Activated B cell treated with CpG ODN at 0.5 μM for 24 hours (primary cell): ENCODE data around the gene EPHA4. TPM values are rescaled to one million over a fixed set of nuclear protein-coding genes. Genes with fewer than 3 reads are reported as not detected.

Experiments
- ATAC-seq: fragments of 200-7000 bp; cut with Tn5 transposase; one replicate; pipeline ENCODE4 v1.10.0; 2021; ENCODE audit warnings: low read depth, mild to moderate bottlenecking, moderate library complexity
- CTCF ChIA-PET: fragments of 350-600 bp; sonication (Branson Sonifier 250); formaldehyde crosslinking; loops from one replicate; lab custom pipeline; 2021; ENCODE audit warnings: antibody characterized with exemption; lab: Charles Lee
- POLR2A ChIA-PET: fragments of 350-600 bp; sonication (Branson Sonifier 250); formaldehyde crosslinking; loops from one replicate; lab custom pipeline; 2021; ENCODE audit warnings: antibody characterized with exemption; lab: Charles Lee
- DNase-seq: peaks from one replicate; pipeline ENCODE4 v3.0.0; 2022
- H3K27ac Mint-ChIP-seq: one replicate; pipeline ENCODE4 v1.8.0; 2020; ENCODE audit warnings: mixed read lengths
- H3K27me3 Mint-ChIP-seq: one replicate; pipeline ENCODE4 v1.8.0; 2021; ENCODE audit warnings: mixed read lengths
- H3K36me3 Mint-ChIP-seq: one replicate; pipeline ENCODE4 v1.8.0; 2021; ENCODE audit warnings: low read depth, mixed read lengths
- H3K4me1 Mint-ChIP-seq: one replicate; pipeline ENCODE4 v1.8.0; 2021; ENCODE audit warnings: mixed read lengths
- H3K4me3 Mint-ChIP-seq: one replicate; pipeline ENCODE4 v1.8.0; 2020; ENCODE audit warnings: mild to moderate bottlenecking, mixed read lengths
- H3K9me3 Mint-ChIP-seq: one replicate; pipeline ENCODE4 v1.8.0; 2020; ENCODE audit warnings: mixed read lengths
- intact Hi-C: fragments of 100-400 bp; cut with micrococcal nuclease; formaldehyde crosslinking; loops from one replicate; pipeline ENCODE4 v1.15.1; 2024
- total RNA-seq: library from RNA; stranded (reverse); gene quantifications from 2 replicates; pipeline ENCODE4 v1.2.3, GENCODE V29; 2022
- TF ChIP-seq, protein P1 (sequence below): fragments of 200-600 bp; IDR thresholded peaks from one replicate; pipeline ENCODE4 v1.8.0; 2022; ENCODE audit warnings: antibody characterized with exemption, mild to moderate bottlenecking

Gene EPHA4
- total RNA-seq, 1 donor from 2014 or later, result 26.4 TPM

DNA sequence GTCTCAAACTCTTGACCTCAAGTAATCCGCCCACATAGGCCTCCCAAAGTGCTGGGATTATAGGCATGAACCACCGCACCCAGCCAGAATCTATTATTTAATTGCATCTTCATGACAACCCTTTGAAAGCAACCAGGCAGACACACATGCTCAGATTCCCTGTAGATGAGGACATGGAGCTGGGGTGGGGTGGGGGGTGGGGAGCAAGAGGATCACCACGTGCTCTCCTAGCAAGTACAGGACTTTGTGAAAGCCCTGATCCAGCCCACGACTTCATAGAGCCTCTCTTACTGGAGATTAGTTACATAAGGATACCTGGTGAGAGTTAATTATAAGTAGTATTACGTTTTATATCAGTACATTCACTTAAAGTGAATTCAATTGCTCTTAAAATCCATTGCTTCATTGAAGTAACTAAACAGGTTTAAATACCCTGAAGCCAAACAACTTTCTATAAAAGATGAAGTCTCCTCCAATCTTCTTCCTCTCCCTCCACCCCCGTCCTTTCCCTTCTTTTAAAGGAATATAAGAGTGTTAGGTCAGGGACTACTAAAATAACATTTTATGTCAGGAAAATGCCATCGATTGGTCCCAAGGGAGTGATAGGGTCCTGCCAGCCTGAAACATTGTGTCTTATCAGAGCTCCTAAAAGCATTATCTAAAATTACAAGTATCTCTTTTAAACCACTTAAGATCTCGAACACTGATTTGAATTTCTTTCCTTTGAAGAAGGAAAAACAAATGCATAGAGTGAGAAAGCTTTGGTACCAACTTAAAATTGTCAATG, 123.9 kb downstream of the EPHA4 start:
- Mint-ChIP-seq H3K27ac (no peak overlapping the region), H3K9me3 (no peaks in the 10 kb centered on the region), H3K4me3 (peak overlapping the region; percentile 11), H3K27me3 (no peaks in the 10 kb centered on the region), H3K36me3 (peaks cover 6% of the 10 kb centered on the region), H3K4me1 (peaks cover 22% of the 10 kb centered on the region)
- POLR2A ChIA-PET, result no interaction called here
- intact Hi-C loops, result no loop called here
- DNase-seq, result no peak
- TF ChIP-seq, protein P1, sequence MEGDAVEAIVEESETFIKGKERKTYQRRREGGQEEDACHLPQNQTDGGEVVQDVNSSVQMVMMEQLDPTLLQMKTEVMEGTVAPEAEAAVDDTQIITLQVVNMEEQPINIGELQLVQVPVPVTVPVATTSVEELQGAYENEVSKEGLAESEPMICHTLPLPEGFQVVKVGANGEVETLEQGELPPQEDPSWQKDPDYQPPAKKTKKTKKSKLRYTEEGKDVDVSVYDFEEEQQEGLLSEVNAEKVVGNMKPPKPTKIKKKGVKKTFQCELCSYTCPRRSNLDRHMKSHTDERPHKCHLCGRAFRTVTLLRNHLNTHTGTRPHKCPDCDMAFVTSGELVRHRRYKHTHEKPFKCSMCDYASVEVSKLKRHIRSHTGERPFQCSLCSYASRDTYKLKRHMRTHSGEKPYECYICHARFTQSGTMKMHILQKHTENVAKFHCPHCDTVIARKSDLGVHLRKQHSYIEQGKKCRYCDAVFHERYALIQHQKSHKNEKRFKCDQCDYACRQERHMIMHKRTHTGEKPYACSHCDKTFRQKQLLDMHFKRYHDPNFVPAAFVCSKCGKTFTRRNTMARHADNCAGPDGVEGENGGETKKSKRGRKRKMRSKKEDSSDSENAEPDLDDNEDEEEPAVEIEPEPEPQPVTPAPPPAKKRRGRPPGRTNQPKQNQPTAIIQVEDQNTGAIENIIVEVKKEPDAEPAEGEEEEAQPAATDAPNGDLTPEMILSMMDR, result no peak
- CTCF ChIA-PET, result no interaction called here
- no peak for ATAC-seq

DNA sequence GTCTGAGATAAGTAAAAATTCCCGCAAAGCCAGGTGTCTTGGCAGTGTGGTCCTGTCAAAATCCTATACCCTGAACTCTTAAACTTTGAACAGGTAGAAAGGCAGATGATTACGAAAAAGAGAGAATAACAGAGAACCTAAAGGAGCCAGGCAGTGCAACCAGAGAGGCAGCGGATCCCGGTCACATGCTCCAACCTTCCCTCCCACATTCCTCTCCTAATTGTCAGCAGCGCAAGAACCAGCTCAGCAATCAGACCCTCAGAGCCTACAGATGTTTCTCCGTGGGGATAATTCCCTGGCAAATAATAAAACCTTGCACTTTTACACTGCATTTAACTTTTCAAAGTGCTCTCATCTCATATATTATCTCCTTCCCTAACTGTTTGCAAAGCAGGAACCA, 124.8 kb downstream of the EPHA4 start:
- Mint-ChIP-seq H3K4me3 (no peak overlapping the region), H3K4me1 (peaks cover 22% of the 10 kb centered on the region), H3K36me3 (peaks cover 12% of the 10 kb centered on the region), H3K27me3 (no peaks in the 10 kb centered on the region), H3K27ac (no peak overlapping the region), H3K9me3 (no peaks in the 10 kb centered on the region)
- ATAC-seq (no peak), DNase-seq (no peak)
- ChIA-PET CTCF (no interaction called here), POLR2A (no interaction called here)
- TF ChIP-seq, protein P1, result no peak
- intact Hi-C loops, result no loop called here

DNA sequence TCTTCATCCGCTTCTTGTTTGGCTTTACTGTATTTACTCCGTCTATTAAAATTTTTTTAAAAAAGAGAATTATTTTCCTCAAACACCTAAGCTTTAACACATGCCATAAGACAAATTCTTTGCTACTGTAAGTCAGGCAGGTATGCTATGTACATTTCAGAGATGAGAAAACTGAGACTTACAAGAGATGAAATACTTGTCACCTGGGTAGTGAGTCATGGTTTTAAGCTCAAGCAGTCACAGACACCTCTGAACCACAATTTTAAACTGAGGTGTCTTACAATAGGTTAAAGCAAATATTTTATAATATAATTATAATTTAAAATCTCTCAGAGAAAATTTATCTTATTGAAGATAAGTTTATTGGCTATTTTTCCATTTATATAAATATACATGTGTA, 126.0 kb downstream of the EPHA4 start:
- ATAC-seq (no peak), DNase-seq (no peak)
- peaks cover 17% of the 10 kb centered on the region for H3K4me1 Mint-ChIP-seq
- intact Hi-C loops, result no loop called here
- no peak overlapping the region for H3K27ac Mint-ChIP-seq
- ChIA-PET POLR2A (no interaction called here), CTCF (no interaction called here)
- H3K9me3 Mint-ChIP-seq, result no peaks in the 10 kb centered on the region
- H3K4me3 Mint-ChIP-seq, result no peak overlapping the region
- TF ChIP-seq, protein P1, result no peak
- H3K36me3 Mint-ChIP-seq, result peaks cover 21% of the 10 kb centered on the region
- H3K27me3 Mint-ChIP-seq, result no peaks in the 10 kb centered on the region

DNA sequence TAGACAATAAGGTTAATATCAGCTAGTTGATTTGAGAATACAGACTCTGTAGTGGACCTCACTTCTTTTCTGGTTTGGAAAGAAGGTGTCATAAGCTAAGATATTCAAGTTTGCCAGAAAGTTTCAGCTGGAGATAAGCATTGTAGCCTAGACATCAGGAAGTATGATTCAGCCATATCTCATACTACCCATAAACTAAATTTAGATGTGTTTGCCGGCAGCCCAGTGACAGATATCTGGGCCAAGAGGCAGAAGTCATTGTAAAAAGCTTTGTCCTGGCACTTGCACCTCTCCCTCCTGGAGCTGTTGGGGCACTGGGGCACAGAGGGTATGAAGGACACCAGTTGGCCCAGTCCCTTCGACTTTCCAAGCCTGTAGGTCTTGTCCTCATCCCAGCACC, 128.0 kb downstream of the EPHA4 start:
- Mint-ChIP-seq H3K4me1 (peaks cover 9% of the 10 kb centered on the region), H3K9me3 (no peaks in the 10 kb centered on the region), H3K4me3 (no peak overlapping the region), H3K27me3 (no peaks in the 10 kb centered on the region), H3K27ac (no peak overlapping the region), H3K36me3 (peaks cover 26% of the 10 kb centered on the region)
- TF ChIP-seq, protein P1, result no peak
- no peak for DNase-seq
- CTCF ChIA-PET, result no interaction called here
- intact Hi-C loops, result no loop called here
- ATAC-seq, result no peak
- POLR2A ChIA-PET, result interaction anchor here (0.6 kb wide), 1 partner anchor 76 kb away, joined by 4 read pairs; no protein-coding TSS in a partner anchor

DNA sequence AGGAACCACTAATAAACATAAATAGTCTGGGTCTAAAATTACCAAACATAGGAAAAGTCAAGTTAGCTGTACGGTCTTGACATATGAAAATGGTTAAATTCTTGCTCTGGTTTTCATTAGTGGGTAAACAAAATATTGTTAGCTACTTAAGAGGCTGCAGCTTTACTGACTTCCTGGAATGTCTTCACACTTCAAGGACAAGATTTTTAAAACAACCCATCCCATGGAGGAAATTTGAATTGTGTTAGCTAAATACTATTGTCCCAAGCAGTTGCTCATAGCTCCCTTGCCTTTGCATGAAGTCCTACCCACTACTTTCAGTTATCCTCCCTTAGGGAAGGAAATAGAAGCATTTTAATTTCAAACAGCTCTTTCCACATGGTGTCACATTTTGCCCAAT, 128.5 kb downstream of the EPHA4 start:
- CTCF ChIA-PET, result no interaction called here
- Mint-ChIP-seq H3K9me3 (no peaks in the 10 kb centered on the region), H3K4me3 (no peak overlapping the region), H3K27ac (no peak overlapping the region), H3K27me3 (no peaks in the 10 kb centered on the region), H3K36me3 (peaks cover 26% of the 10 kb centered on the region), H3K4me1 (peaks cover 4% of the 10 kb centered on the region)
- intact Hi-C loops, result no loop called here
- DNase-seq (no peak), ATAC-seq (no peak)
- TF ChIP-seq, protein P1, result no peak
- POLR2A ChIA-PET, result no interaction called here
